Stimulated activated CD8-positive, alpha-beta memory T cell treated with anti-CD3 and anti-CD28 coated beads, Interleukin-4, amount 100 ng/mL, for 1 hour (primary cell): Measurements from ENCODE around the gene ABI1.

ENCODE experiments used
- DNase-seq, 2 donors: peaks; one replicate each; pipeline ENCODE4 v3.0.0-alpha.2; 2020; ENCODE audit warnings: low read depth in 2 of 2, low spot score in 1 of 2

The ABI1 gene

GRCh38 chr10:26717476-26717875 lies 143.3 kb downstream of the ABI1 start:
- DNase-seq = no peak

- DNase-seq = no peak
These were observed 145.6 kb downstream of the ABI1 start for GRCh38 chr10:26715137-26715487.

- no peak for DNase-seq
These were observed 146.2 kb downstream of the ABI1 start for GRCh38 chr10:26714415-26715136.

GRCh38 chr10:26711324-26711723 lies 149.4 kb downstream of the ABI1 start:
- DNase-seq = no peak

GRCh38 chr10:26706936-26707335 lies 153.8 kb downstream of the ABI1 start:
- DNase-seq = no peak

- DNase-seq = no peak
These were observed 154.6 kb downstream of the ABI1 start for GRCh38 chr10:26706206-26706605.

- no peak for DNase-seq
These were observed 156.8 kb downstream of the ABI1 start for GRCh38 chr10:26703974-26704373.

- DNase-seq = no peak
These were observed 157.7 kb downstream of the ABI1 start for GRCh38 chr10:26703096-26703495.

- no peak for DNase-seq
These were observed 159.7 kb downstream of the ABI1 start for GRCh38 chr10:26700884-26701630.

- DNase-seq = no peak
These were observed 161.1 kb downstream of the ABI1 start for GRCh38 chr10:26699631-26700030.

- DNase-seq = no peak
These were observed 161.8 kb downstream of the ABI1 start for GRCh38 chr10:26698909-26699308.

- DNase-seq = no peak
These were observed 162.7 kb downstream of the ABI1 start for GRCh38 chr10:26697922-26698608.

GRCh38 chr10:26697163-26697921 lies 163.4 kb downstream of the ABI1 start, which contains the start of gene PDSS1:
TSS of gene PDSS1 (plus strand) at chr10:26697701. CDS start at chr10:26697712, 11 bp downstream.
- peak in 1 of 2 donors; percentile 34 for DNase-seq

GRCh38 chr10:26696786-26697162 lies 164.0 kb downstream of the ABI1 start:
- no peak for DNase-seq
